ENCODE results near the gene NEDD9.
A peak's percentile ranks its signal among the peaks of the same experiment; 100 is the strongest.

The NEDD9 gene

GRCh38 chr6:11241154-11241792 lies 8.8 kb upstream of the NEDD9 start:
- no peak for TF ChIP-seq Cebpa-rat (IDR thresholded peaks at IDR 0.05)
- Histone ChIP-seq H3K9ac (no peak overlapping the region), H3K4me1 (peaks cover 0 to 16% (median 13%) of the 10 kb centered on the region in 10 experiments; a peak in 15 of 20 replicates), H3K4me2 (no peak overlapping the region), H3K27me3 (no peaks in the 10 kb centered on the region), H3K27ac (no peak overlapping the region), H4K20me1 (no peaks in the 10 kb centered on the region; a peak in 1 of 22 replicates), H3K9me3 (replicated peaks in 1 of 11) (no peaks in the 10 kb centered on the region), H3K4me3 (no peak overlapping the region), H3K36me3 (peaks cover 0 to 40% (median 0%) of the 10 kb centered on the region in 11 experiments; a peak in 4 of 22 replicates)

- H3K36me3 ChIP-seq: peaks cover 0 to 25% (median 0%) of the 10 kb centered on the region in 11 experiments; a peak in 4 of 22 replicates
- H3K27me3 ChIP-seq: no peaks in the 10 kb centered on the region
- TF ChIP-seq Cebpa-rat (IDR thresholded peaks at IDR 0.05): no peak
- H3K4me1 ChIP-seq: peaks cover 16 to 27% (median 21%) of the 10 kb centered on the region in 10 experiments
- no peak overlapping the region for H3K9ac ChIP-seq
- peaks cover 0 to 3% (median 0%) of the 10 kb centered on the region in 11 experiments; a peak in 2 of 22 replicates for H4K20me1 ChIP-seq
- no peak overlapping the region for H3K27ac ChIP-seq
- no peak overlapping the region for H3K4me3 ChIP-seq
- H3K9me3 ChIP-seq (replicated peaks in 1 of 11): no peaks in the 10 kb centered on the region
- no peak overlapping the region for H3K4me2 ChIP-seq
These were observed 5.5 kb upstream of the NEDD9 start for GRCh38 chr6:11237956-11238355.

- no peaks in the 10 kb centered on the region for H3K9me3 ChIP-seq (replicated peaks in 1 of 11)
- peaks cover 16 to 27% (median 21%) of the 10 kb centered on the region in 10 experiments for H3K4me1 ChIP-seq
- TF ChIP-seq Cebpa-rat (IDR thresholded peaks at IDR 0.05): no peak
- peaks cover 0 to 20% (median 0%) of the 10 kb centered on the region in 11 experiments; a peak in 4 of 22 replicates for H3K36me3 ChIP-seq
- H3K27ac ChIP-seq: no peak overlapping the region
- H3K27me3 ChIP-seq: no peaks in the 10 kb centered on the region
- no peak overlapping the region for H3K9ac ChIP-seq
- no peak overlapping the region for H3K4me3 ChIP-seq
- H4K20me1 ChIP-seq: peaks cover 0 to 3% (median 0%) of the 10 kb centered on the region in 11 experiments; a peak in 2 of 22 replicates
- H3K4me2 ChIP-seq: no peak overlapping the region
These were observed 5.0 kb upstream of the NEDD9 start for GRCh38 chr6:11237428-11237827.

- H3K4me1 ChIP-seq: peaks cover 18 to 31% (median 25%) of the 10 kb centered on the region in 10 experiments
- H3K36me3 ChIP-seq: peaks cover 0 to 15% (median 0%) of the 10 kb centered on the region in 11 experiments; a peak in 3 of 22 replicates
- H3K27ac ChIP-seq: no peak overlapping the region
- H4K20me1 ChIP-seq: peaks cover 0 to 7% (median 0%) of the 10 kb centered on the region in 11 experiments; a peak in 4 of 22 replicates
- no peak overlapping the region for H3K4me2 ChIP-seq
- no peak for TF ChIP-seq Cebpa-rat (IDR thresholded peaks at IDR 0.05)
- H3K4me3 ChIP-seq: no peak overlapping the region
- no peaks in the 10 kb centered on the region for H3K9me3 ChIP-seq (replicated peaks in 1 of 11)
- H3K27me3 ChIP-seq: 0 out of 22 replicates have a peak, but pooled peaks cover 0 to 3% (median 0%) of the 10 kb centered on the region in 11 experiments
- no peak overlapping the region; a peak in 1 of 22 replicates for H3K9ac ChIP-seq
These were observed 4.4 kb upstream of the NEDD9 start for GRCh38 chr6:11236915-11237314.

- Histone ChIP-seq H3K4me2 (no peak overlapping the region), H4K20me1 (peaks cover 0 to 14% (median 0%) of the 10 kb centered on the region in 11 experiments; a peak in 5 of 22 replicates), H3K9ac (no peak overlapping the region; a peak in 1 of 22 replicates), H3K4me3 (no peak overlapping the region), H3K4me1 (peaks cover 21 to 34% (median 27%) of the 10 kb centered on the region in 10 experiments), H3K9me3 (replicated peaks in 1 of 11) (no peaks in the 10 kb centered on the region), H3K27ac (no peak overlapping the region), H3K36me3 (peaks cover 0 to 11% (median 0%) of the 10 kb centered on the region in 11 experiments; a peak in 3 of 22 replicates), H3K27me3 (peaks cover 0 to 6% (median 0%) of the 10 kb centered on the region in 11 experiments; a peak in 1 of 22 replicates)
- no peak for TF ChIP-seq Cebpa-rat (IDR thresholded peaks at IDR 0.05)
These were observed 3.7 kb upstream of the NEDD9 start for GRCh38 chr6:11236076-11236750.

GRCh38 chr6:11235062-11235461 lies 2.6 kb upstream of the NEDD9 start:
- H3K4me1 ChIP-seq: peaks cover 18 to 38% (median 24%) of the 10 kb centered on the region in 10 experiments
- no peak overlapping the region for H3K27ac ChIP-seq
- no peak for TF ChIP-seq Cebpa-rat (IDR thresholded peaks at IDR 0.05)
- H3K36me3 ChIP-seq: peaks cover 0 to 11% (median 0%) of the 10 kb centered on the region in 11 experiments; a peak in 3 of 22 replicates
- peaks cover 0 to 25% (median 0%) of the 10 kb centered on the region in 11 experiments; a peak in 5 of 22 replicates for H4K20me1 ChIP-seq
- H3K9ac ChIP-seq: no peak overlapping the region
- H3K4me2 ChIP-seq: no peak overlapping the region
- H3K27me3 ChIP-seq: peaks cover 0 to 8% (median 0%) of the 10 kb centered on the region in 11 experiments; a peak in 1 of 22 replicates
- H3K9me3 ChIP-seq (replicated peaks in 1 of 11): no peaks in the 10 kb centered on the region
- H3K4me3 ChIP-seq: no peak overlapping the region

GRCh38 chr6:11233673-11234573 lies 1.5 kb upstream of the NEDD9 start:
- no peak for TF ChIP-seq Cebpa-rat (IDR thresholded peaks at IDR 0.05)
- Histone ChIP-seq H3K36me3 (peaks cover 0 to 15% (median 0%) of the 10 kb centered on the region in 11 experiments; a peak in 3 of 22 replicates), H3K4me1 (peaks cover 14 to 49% (median 16%) of the 10 kb centered on the region in 10 experiments), H3K27me3 (peaks cover 0 to 8% (median 0%) of the 10 kb centered on the region in 11 experiments; a peak in 1 of 22 replicates), H3K9ac (peak overlapping the region in 10 of 11 experiments; percentile 74 to 86 (median 78); a peak in 11 of 22 replicates), H3K9me3 (replicated peaks in 1 of 11) (no peaks in the 10 kb centered on the region), H3K4me3 (peak overlapping the region in 7 of 10 experiments; percentile 56 to 70 (median 62); a peak in 6 of 20 replicates), H3K27ac (peak overlapping the region in 2 of 11 experiments; percentile 76 to 83; a peak in 4 of 22 replicates), H4K20me1 (peaks cover 0 to 36% (median 0%) of the 10 kb centered on the region in 11 experiments; a peak in 5 of 22 replicates), H3K4me2 (peak overlapping the region; percentile 78 to 94 (median 86))
